Activated effector memory CD4-positive, alpha-beta T cell treated with anti-CD3 and anti-CD28 coated beads, Interleukin-2, amount 50 U/mL, for 16 hours (primary cell): ENCODE data around the gene DIS3L2.

Source experiments
- DNase-seq: peaks from one replicate; pipeline ENCODE4 v3.0.0-alpha.2; 2020

The DIS3L2 gene

DNA sequence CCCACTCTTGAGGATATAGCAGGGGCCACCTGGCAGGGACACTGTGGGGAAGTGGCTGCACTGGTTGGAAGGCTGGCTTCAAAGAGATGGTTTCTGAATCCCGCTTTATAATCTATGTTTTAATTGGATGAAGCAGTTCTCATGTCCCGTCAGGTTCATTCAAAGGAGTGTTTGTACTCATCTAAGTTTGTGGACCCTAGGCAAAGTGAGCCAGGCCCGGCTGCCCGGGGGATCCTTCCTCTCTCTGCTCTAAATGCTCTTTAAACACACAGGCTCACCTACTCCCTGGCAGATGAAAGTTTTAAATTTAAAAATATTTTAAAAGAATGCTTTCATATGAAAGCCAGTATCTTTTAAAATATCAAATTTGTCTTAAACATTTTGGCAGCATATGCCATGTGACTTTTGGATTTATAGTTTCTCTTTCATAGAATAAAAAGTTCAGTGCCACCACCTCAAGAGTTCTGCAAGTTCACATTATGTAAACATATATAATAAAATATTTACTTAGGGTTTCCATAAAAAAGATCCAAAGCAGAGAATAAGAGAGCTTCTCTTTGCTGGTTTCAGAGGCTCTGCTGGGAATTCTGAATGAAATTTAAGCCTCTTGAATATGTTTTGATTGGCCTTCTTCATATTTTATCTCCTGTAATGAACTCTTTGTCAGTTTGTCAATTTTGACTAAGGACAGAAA lies 273.6 kb downstream of the DIS3L2 start:
- no peak for DNase-seq

DNA sequence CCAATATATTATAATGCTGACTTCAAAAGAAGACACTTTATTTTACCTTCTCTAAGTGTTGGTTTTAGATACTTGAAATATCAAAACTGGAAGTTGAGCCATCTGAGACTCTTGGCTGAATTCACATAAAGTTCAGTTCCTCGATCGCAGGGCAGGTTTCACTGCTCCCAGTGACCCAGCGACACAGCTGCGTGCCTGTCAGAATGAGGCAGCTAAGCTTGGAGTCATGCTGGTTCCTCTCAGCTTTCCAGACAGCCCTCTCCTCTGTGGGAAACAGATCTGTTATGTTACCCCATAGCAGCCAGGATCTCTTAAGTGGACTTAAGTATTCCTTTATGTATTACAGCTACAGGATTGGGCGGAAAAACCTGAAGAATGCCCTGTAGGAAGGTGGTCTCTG lies 274.2 kb downstream of the DIS3L2 start:
- no peak for DNase-seq

DNA sequence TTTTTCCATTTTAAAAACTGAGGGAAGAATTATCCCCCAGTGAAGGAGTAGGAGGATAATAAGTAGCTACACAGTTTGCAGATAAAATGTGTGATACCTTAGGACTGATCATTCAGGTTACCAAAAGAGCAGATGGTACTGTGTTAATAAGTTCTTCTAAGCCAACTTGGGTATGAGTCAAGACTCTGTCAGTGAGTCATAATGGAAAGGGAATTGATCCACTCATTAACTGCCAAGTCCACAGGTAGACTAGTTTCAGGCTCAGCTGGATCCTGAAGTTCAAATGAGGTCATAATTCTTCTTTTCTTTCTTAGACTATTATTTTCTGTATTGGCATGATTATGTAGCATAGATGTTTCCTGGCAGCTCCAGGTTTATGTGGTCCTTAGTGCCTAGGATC lies 274.7 kb downstream of the DIS3L2 start:
- no peak for DNase-seq

DNA sequence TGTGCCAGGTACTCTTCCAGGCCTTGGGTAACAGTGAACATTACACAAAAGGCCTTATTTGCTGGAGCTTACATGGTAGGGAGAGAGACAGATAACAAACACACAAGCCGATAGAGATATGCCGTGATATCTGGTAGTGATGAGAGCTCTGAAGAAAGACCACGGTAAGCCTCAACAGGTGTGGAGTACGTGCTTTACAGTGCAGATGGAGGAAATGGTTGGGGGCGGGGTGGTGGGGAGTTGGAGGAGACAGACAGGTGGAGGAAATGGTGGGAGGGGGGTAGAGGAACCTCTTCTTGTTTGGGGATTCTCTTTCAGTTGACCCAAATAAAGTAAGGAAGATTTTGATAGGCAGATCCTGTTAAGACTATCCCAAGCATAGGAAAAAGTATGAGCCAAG lies 276.0 kb downstream of the DIS3L2 start:
- DNase-seq, result no peak

DNA sequence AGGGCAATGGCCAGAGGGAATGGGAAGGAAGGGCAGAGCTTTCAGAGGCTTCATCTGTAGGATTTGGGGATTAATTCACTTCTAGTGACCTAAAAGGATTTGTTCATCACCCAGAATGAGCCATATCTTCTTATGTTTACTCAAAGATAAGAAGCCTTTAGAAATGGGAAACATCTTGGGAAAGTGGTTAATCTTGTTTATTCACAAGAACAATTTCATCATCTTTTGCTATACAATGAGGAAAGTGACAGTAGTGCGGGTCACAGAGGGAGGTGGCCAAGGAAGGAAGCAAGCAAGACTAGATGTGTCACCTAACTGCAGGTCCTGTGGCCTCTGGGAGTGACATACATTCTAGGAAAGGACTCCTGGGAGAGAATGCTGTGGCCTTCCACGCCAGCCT lies 276.6 kb downstream of the DIS3L2 start:
- DNase-seq, result no peak

DNA sequence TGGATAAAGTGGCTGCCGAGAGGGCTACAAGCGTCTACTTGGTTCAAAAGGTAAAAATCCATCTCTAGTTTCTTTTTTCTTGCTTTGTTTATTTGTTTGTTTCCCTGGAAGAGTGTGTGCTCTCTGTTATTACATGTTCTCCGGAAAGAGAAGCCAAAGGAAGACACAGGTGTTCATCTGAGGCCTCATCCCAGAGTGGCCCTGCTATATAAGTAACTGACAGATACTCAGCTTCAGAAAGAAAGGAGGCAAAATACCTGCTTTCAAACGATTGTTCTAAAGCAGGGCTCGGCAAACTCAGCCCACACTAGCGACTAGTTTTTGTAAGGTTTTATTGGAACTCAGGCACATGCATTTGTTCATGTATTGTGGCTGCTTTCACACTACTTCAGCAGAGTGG lies 277.1 kb downstream of the DIS3L2 start:
- DNase-seq, result no peak

DNA sequence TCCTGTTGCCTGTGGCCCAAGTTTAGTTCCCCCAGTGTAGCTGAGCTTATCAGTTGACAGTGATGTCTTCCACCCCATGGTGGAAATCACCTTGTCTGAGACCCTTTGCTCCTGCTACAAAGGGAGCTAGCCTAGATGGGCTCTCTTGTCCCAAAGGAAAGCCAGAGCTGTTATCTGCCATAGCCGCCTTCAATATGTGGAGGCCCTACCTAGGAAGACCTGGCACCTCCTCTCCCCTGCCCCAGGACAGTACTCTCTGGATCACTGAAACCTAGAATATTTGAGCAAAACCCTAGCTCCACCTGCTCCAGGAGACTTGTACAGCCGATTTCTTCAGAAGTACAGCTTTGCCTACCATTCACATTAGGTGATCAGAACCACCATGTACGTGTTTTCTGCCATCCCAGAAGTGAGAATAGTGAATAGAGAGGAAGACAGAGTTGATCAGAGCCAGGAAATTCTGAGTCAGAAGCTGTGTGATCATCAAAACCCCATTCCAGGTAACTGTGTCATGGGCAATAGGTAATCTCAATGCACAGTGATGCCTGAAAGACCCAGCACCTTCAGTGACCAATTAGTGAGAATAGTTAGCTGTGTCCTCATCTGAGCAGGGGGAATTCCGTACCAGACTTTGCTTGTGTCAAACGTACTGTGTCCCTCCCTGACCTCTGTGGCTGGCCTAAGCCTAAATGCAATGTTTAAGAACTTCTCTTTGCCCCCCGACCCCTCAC lies 278.6 kb downstream of the DIS3L2 start:
- DNase-seq, result no peak

DNA sequence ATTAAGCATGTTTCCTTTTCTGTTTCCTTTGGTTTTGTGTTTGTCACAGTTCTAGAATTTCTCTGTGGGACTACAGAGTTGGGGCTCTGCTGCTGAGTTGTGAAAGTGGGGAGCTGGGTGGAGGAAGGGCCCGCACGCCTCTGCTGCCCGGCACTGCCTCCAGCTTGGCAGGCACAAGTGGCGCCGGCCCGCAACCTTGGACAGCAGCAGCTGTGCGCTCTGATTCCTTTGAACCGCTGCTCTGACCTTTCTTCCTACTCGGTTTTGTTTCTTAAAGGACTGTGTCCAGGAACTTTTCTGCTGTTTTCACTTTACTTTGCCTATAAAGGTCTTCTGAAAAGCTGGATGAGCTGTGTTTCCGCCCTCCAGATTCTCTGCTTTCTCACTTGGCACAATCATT lies 279.4 kb downstream of the DIS3L2 start:
- DNase-seq, result no peak

DNA sequence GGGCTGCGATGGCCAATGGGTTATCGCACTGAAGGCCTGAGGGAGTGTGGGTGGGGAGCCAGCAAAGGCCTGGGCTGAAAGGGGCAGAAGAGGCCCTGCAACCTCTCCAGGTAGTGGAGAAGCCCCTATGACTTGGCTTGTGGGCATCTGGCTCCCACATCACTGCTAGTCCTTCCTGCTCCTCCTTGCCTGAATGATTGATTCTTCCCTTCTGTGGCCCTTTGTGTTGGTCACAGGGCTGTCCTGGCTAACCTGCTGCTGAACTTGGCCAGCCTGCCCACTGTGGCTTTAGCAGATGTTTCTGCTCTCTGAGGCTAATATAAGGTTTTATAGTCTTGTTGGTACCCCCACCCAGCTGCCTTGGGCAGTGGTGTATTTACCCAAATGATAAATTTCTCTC lies 280.8 kb downstream of the DIS3L2 start:
- DNase-seq, result no peak

DNA sequence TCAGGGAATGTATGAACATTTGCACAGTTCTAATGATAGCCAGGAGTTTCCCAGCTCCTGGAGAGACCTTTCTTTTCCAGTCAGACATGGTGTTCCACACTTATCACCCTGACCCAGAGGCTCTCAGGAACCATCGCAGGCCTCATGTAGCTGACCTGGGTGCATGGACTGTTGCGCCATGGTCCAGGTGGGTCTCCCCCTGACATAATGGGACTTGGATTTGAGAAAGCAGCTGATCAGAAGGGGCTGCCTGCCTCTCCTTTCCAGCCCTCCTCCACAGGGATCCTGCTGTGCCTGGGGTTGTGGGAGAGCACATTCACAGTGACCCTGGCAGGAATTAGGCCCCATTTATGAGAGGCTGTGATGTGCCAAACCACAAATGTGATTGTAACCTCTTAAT lies 283.6 kb downstream of the DIS3L2 start:
- no peak for DNase-seq

DNA sequence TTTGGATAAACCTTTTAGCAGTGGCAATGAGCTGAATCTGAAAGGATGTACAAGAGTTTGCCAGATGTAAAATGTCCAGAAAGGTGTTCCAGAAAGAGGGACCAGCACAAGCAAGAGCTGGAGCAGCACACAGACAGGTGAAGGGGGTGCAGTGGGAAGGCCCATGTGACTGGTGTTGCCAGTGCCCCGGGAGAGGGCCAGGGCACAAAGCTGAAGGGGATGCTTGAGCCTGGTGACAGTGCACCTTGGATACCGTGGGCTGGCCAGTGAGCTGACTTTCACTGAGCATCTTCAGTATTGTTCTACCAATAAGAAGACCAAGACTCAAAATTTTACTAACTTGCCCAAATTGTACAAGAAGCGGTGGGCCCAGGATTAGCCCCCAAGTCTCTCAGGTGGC lies 284.7 kb downstream of the DIS3L2 start:
- no peak for DNase-seq

DNA sequence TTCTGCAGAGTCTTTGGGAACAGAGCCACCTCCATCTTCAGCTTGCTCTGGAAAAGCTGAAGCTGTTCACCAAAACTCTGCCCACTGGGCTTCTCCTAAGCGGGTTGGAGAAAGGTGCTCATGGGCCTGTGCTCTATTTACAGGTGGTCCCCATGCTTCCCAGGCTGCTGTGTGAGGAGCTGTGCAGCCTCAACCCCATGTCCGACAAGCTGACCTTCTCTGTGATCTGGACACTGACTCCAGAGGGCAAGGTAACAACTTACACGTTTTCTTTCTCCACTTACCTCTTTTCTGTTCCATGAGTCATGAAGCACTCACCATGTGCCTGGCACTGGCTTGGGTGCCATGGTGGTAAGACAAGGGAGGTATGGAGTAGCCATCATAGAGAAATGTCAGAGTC lies 287.6 kb downstream of the DIS3L2 start:
- no peak for DNase-seq

DNA sequence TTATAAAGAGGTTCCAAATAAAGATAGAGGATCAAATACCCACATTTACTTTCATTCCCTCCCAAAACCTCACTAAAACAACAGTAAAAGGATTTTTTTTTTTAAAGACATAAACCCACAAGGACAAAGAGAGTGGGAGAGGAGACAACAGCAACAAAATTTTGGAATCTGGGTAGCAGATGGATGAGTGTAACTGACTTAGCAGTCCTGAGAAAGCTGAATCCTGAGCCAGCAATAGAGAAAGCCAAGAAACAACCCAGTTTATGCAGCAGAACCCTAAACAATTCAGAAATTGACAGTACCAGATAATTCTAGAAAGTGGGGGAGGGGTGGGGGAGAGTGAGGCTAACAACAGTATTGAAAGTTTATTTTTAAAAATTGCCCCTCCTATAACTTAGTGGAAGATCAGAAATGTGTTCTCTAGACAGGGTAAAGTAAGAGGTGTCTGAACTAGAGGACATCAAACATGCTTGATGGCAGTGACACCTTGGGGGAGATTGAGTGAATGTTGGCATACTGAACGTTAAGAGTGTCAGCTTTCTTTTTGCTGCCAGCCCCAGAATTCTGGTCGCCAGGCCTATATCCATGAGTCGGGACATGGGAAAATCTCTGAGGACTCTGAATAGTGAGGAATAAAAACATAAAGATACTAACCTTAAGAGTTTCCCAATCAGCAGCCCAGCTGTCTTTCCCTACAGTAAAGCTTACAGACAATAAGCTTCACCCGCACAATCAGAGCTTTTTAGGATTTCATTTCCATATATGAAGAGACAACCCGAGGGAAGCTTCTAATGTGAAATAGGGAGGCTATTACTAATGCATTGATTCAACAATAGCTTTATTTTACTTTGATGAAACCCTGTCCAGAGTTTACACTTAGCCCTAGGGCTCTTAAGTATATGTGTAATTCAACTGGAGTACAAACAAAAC lies 289.0 kb downstream of the DIS3L2 start:
- DNase-seq, result no peak

DNA sequence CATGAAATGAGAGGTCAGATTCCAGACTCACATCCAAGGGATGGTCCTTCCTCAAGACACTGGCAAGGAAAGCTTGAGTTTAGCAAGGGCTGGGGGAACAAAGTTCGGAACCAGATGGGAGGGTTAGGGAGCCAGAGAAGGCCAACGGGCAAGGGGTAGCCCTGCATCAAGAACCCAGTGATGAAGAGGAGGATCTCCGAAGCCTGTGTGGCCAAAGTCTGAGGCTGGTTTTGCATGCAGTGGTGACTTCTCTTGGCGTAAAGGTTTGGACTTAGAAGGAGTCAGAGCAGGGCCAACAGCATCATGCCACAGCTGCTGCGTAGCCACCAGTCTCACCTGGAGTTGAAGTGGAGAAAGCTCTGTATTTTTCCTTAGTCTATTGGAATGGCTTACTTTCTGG lies 293.5 kb downstream of the DIS3L2 start:
- no peak for DNase-seq

DNA sequence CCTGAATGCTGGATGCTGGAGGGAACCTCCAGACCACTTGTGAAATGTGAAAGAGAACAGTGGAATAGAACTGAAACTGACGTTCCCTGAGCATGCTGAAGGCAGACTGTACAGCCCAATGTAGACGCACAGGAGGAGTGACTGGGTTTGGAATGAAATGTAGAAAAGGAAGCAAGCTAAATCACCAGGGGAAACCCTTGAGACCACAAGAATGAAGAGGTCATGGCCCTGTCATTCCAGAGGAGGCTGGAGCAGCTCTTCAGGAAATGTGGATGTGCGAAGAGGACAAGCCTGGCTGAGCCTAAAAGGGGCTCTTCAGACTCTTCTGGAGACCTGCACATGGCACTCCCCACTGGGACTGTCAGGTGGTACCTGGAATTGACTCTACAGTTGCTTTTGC lies 298.6 kb downstream of the DIS3L2 start:
- DNase-seq, result no peak

DNA sequence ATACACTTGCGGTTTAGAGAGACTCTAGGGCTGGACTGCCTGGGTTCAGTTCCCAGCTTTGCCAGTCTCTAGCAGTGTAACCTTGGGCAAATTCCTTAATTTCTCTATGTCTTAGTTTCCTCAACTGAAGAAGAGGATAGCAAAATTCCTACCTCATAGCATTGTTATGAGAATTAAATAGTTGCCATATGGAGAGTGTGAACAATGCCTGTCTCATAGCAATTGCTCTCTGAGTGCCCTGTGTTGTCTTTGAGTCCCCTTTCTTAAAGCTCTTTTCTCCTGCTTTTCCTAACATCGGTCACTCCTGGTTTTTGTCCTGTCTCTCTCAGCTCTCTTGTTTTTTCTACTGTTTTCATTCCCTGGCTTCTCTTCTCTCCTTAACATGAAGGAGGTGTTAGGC lies 300.3 kb downstream of the DIS3L2 start:
- DNase-seq, result no peak

DNA sequence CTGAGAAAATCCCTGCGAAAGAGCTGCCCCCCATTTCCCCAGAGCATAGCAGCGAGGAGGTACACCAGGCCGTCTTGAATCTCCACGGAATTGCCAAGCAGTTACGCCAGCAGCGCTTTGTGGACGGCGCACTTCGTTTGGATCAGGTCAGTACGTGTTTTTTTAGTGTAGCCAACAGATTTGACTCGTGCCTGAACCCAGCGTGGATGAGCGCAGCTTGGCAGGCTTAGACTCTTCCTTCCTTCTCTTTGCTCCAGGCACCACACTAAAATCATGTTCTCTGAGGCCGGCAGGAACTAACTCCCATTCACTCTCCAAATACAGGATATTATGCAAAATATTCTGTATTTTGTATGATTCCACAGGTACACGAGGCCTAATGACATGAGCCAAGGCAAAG lies 301.8 kb downstream of the DIS3L2 start:
- no peak for DNase-seq

DNA sequence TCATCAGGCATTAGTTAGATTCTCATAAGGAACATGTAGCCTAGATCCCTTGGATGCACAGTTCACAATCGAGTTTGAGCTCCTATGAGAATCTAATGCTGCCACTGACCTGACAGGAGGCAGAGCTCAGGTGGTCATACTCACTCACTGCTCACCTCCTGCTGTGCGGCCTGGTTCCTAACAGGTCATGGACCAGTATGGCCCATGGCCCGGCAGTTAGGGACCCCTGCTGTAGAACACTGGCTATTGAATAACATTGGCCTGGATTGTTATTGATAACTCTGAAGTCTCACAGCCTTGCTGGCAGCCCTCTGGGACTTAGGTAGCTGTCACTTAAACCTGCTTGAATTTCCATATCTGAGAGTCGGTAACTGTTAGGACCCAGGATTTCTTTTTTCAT lies 302.6 kb downstream of the DIS3L2 start:
- DNase-seq, result no peak

DNA sequence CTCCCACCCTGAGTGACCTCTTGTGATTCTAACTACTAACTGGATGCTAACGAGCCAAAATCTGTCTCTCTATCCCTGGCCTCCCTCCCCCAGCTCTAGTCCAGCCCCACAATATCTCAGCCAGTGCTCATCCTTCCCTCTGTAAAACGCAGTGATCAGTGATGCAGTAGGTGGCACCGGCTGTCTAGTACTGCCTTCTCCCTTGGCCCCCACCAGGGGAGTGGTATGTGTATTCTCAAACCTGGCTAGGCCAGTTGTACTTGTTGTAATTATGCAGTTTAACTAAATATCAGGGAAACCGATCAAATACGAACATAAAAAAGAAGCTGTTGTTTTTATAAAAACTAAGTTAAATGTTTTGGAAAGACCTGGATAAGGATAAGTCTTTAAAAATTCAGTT lies 303.8 kb downstream of the DIS3L2 start:
- no peak for DNase-seq

DNA sequence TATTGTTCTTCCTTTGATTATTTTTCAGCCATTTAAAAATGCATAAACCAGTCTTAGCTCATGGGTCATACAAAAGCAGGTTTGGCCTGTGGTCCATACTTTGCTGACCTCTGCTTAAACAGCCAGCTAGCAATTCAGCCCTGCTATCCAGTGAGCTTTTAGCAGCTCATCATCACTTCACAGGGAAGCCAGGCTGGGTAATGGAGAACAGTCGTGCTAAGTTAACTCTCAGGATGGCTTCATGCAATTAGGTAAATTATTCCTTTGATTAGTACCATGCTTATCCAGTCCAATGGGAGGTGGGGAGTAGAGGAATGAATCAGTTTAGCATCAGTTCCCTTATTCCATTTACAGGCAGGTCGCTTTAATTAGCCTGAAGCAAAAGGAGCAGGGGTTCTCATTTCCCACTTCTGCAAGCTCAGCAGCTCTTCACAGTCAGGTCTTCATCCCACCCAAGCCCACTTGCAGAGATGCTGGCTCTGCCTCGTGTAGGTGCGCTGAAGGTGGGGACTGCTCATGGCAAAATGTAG lies 307.2 kb downstream of the DIS3L2 start:
- DNase-seq, result no peak

DNA sequence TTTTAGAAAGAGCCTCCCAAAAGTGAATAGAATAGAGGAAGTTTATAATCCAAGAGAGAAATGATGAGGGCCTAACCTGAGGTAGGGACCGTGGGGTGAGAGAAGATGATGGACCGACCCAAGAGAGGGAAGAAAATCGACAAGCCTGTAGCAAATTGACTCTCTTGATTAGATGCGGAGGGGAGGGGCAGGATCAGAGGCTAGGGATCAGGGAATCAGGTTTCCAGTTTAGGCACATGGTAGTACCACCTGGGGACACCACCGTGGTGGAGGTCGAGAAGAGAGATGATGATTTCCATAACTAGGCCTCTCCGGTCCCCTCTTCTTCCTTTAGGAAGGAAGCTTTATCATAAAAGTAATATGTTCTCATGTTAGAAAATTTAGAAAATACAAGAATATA lies 308.4 kb downstream of the DIS3L2 start:
- DNase-seq, result no peak

DNA sequence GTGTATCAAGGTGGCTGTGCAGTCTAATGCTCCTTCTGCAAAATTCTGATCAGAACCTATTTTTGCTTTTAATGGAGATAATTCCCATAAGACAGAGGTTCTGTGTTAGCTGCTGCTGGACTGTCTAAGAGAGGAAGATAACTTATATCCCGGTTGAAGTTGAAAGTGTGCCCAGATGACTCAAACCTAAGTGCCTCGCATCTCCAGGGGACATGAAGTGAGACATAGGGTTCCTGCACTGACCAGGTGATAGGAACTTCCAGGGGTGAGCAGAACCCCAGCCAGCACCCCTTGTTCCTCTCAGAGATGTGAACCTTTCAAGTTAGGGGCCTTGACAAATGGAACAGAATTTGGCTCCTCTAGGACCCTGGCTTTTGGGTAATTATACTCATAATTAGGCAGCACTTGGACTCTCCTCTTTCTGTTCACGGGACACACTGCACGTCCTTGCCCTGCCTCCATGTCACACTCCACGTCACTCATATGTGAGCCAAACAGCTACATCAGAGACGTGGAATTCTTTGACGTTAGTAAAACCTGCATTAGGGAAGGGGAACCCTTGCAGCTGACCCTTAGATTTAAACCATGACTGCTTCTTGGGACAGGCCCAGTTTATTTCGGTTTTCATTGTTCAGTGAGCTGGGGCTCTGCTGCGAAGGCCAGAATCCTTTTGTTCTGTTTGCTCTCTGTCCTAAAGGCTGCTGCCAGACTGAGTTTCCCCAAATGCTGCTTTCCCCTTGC lies 312.6 kb downstream of the DIS3L2 start:
- DNase-seq, result no peak

DNA sequence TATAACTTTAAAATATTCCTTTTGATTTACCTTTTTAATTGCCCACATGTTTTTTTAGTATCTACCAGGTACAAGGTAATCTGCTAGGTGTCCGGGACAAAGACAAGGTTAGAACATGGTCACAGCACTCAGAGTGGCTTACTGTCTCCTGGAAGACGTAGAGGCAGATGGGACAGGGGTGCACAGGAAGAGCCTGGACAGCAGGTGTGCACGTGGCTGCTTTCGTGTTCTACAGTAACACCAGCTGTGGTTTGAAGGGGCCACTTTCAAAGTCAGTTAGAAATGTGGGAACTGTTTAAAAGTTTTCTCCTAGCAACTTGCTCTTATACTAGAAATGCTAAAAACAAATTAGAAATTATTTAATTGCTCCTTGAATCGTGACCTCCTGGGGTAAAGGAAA lies 314.2 kb downstream of the DIS3L2 start:
- no peak for DNase-seq
